Renal cortical epithelial cell (primary cell): ENCODE results near the gene NDE1. TPM values are rescaled to one million over a fixed set of nuclear protein-coding genes. Genes with fewer than 3 reads are reported as not detected.

Experiments
- DNase-seq: peaks from one replicate; pipeline ENCODE4 v3.0.0-alpha.2; 2011; ENCODE audit warnings: low read depth
- total RNA-seq: library from RNA; depleted of rRNA; stranded (reverse); fragments of >200 nt; gene quantifications from 2 replicates; pipeline ENCODE4 v1.2.3, GENCODE V29; 2014

NDE1 gene
- total RNA-seq, 1 donor from 2014 or later = 17.3 TPM

DNA sequence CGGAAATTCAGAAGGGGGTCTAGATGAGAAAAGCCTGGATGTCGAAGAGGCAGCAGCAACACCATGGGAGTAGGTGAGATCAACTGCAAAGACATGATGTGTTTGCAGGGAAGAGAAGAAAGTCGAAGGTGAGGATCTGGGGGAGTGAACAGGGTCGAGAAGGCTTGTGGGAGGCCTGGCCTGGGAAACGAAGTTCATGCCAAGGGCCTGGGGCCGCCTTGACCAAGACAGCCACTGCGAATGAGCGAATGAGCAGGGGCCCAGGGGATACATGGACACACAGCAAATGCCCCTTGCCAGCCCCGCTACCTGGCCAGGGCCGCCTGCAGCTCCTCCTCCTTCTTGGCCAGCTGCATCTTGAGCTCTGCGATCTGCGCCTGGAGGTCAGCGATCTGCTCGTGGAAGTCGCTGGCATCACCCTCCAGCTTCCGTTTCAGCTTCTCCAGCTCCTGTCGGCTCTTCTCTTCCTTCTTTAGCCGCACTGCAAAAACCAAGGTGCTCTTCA is 87.1 kb downstream of the NDE1 start:
- no peak for DNase-seq

DNA sequence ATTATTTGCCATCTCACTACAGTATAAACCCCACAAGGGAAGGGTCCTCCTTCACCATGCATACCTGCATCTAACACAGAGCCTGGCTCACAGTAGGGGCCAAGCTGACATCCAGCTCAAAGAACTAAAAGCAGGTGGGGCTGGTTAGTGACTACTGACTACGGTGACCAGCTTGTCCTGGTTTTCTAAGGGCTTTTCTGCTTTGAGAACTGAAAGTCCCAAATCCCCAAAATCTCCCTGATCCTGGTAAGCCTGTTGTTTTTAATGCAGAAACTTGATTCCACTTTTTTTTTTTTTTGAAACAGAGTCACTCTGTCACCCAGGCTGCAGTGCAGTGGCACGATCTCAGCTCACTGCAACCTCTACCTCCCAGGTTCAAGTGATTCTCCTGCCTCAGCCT is 89.4 kb downstream of the NDE1 start:
- no peak for DNase-seq

DNA sequence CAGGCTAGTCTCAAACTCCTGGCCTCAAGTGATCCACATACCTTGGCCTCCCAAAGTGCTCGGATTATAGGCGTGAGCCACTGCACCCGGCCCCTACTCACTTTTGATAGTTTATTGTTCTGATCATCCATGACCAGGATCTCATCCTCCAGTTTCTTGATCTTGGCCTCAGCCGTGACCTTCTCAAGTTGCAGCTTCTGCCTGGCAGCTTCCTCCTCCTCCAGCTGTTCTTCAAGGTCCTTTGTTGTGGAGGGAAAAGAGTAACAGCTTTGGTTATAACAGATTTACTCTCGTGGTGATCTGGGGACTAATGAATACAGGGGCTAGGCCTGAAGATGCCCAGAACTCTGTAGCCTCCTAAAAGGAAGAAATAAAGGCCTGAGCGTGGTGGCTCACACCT is 89.9 kb downstream of the NDE1 start:
- no peak for DNase-seq

DNA sequence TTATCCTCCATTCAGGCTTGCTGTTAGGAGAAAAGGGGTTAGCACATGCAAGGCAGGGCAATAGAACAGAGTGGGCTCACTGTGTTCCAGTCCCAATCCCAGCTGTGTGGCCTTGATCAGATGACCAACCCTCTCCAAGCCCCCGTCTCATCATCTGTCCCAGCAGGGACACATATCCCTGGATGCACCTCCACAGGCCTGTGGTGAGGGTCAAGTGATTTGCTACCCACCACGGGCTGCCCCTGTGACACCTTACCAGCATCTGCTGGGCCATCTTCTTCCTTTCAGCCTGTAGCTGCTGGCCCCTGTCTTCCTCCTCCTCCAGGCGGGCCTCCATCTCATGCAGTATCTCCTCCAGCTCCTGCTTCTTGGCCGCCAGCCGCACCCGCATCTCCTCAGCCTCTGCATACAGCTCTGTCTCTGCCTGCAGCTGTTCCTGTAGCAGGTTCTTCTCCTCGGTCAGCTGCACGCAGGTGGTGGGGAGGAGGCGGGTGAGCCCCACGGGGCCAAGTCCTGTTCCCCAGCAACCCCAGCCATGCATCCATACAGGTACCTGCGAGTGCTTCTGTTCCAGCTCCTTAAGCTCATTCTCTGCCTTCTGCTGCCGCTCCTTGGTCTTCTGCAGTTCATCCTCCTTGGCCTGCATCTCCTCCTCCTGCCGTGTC is 91.3 kb downstream of the NDE1 start:
- DNase-seq = no peak

DNA sequence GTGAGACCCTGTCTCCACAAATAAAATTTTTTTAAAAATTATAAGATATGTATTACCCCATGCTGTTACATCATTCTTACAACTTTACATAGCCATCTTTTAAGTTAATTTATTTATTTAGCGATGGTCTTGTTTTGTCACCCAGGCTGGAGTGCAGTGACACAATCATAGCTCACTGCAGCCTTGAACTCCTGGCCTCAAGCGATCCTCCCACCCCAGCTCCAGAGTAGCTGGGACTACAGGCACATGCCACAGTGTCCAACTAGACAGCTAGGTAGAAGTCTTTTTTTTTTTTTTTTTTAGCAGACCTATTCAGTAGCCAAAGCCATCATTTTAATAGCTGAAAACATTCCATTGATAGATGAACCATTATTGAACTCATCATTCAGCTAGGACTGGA is 92.7 kb downstream of the NDE1 start:
- DNase-seq = no peak

DNA sequence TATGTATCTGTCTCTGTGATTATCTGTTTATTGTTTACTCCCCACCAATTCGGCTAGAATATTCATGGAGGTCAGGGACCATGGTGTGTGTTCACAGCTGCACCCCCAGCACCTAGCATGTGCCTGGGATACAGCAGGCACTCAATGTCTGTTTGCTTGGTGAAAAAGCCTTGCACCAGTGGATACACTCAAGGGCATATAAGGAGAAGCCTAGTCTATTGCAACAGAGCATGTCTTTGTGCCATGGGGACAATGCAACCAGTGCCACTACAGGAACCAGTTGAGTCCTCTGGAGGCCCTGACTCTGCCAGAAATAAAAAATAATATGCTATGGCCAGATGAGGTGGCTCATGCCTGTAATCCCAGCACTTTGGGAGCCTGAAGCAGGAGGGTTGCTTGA is 93.6 kb downstream of the NDE1 start:
- no peak for DNase-seq

DNA sequence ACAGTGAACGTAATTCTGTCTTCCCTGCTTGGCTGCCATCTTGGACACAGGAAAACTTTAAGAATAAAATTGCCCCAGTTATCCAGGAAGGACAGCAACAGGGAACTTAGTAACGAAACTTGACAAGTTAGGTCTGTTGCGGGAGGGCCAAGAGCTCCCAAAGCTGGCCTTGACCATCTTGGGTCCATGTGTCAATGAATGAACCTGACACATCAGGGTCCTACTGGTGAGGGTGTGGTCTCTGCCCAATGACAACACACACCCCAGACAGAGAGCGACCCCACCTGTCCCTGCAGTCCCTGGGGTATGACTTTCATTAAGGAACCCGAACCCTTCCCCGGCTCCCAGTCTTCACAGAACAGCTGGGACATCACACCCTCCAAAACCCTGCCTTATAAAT is 96.3 kb downstream of the NDE1 start:
- DNase-seq = no peak

DNA sequence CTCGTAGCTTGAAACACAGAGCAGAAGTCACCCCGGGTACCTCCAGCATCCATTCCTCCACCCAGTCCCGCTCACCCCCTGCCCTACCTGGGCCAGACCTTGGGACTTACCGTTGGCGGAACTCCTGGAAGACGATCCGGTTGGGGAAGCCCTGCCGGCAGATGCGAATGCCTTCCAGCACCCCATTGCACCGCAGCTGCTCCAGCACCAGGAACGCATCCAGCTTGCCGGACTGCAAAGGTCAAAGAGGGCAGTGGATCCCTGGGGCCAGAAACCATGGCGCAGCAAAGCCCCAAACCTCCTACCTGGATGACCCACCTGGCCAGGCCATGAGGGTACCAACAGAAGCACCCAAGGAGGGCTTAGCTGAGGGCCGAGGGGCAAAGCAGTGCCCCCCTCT is 97.9 kb downstream of the NDE1 start:
- no peak for DNase-seq

DNA sequence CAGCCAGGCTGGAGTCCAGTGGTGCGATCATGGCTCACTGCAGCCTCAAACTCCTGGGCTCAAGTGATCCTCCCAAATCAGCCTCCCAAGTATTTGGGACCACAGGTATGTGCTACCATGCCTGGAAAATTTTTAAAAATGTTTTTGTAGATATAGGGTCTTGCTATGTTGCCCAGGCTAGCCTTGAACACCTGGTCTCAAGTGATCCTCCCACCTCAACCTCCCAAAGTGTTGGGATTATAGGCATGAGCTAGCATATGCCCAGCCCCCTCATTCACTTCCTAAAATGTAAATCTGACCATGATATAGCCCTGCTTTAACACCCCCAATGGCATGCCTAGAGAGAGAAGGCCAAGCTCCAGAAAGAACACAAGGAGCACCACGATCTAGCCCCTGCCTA is 98.6 kb downstream of the NDE1 start:
- DNase-seq = no peak

DNA sequence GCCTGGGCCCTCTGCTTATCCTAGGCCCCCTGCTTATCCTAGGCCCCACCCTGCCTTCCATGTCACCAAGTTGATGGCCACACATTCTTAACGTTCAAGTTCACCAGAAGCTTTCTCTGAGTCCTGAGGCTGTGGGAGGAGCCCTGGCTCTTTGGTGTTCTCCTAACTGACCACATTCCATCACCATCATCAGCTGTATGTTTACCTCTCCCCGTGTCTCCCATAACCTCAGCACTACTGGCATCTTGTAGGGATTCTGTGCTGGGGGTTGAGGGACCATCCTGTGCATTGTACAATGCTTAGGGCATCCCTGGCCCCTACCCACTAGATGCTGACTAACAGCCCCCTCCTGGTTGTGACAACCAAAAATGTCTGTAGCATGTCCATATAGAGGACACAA is 99.3 kb downstream of the NDE1 start:
- DNase-seq = no peak

DNA sequence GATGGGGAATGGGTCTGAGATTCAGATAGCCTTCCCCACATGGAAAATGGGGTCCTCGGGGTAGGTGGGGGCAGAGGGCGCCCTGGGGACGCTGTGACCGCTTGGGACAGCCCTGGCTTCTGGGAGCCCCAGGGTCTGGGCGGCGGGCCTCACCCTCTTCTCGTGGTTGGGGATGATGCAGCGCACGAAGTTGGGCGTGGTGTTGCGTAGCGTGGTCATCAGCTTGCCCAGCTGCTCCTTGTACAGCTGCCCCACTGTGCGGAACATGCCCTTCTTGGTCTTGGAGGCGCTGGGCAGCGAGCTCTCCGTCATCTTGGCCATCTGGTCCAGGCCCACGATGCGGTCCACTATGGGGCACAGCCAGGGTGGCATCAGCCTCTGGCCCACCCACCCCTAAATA is 99.9 kb downstream of the NDE1 start:
- no peak for DNase-seq

DNA sequence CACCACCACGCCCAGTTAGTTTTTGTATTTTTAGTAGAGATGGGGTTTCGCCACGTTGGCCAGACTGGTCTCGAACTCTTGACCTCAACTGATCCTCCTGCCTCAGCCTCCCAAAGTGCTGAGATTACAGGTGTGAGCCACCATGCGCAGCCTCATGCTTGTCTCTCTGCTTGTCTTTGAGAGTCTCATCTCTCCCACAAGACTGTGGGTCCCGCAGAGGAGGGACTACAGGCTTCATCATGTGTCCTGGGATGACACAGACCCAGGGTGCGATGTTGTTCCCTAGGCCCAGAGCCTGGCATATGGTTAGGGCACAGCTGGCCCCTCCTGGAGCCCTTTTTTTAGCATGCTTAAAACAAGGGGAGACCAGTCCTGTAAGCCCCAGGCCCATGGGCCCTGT is 101.9 kb downstream of the NDE1 start:
- no peak for DNase-seq

DNA sequence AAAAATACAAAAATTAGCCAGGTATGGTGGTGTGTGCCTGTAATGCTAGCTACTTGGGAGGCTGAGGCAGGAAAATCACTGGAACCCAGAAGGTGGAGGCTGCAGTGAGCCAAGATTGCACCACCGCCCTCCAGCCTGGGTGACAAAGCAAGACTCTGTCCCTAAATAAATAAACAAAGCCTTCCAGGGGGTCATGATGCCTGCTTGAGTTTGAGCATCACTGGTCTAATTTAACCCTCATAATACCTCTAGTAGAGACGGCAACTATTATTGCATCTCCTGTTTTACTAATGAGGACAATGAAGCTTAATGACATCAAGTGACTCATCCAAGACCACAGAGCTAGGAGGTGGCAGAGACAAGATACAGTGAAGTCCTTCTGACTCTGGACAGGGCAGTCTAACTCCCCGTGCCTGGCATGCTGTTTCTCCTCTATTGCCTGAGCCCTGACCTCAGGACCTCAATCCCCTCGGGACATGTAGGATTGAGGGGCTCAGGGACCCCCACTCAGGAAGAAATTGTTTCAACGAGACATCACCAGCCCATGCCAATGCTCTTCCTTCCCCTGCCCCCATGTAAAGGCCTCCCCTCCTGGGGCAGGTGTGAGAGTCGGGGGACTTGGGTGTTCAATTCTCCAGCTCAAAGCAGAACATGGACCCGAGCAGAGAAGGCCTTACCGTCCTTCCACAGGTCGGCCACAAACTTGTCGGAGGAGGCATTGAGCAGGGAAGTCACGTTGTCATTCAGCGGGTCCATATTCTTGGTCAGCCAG is 102.9 kb downstream of the NDE1 start:
- no peak for DNase-seq

DNA sequence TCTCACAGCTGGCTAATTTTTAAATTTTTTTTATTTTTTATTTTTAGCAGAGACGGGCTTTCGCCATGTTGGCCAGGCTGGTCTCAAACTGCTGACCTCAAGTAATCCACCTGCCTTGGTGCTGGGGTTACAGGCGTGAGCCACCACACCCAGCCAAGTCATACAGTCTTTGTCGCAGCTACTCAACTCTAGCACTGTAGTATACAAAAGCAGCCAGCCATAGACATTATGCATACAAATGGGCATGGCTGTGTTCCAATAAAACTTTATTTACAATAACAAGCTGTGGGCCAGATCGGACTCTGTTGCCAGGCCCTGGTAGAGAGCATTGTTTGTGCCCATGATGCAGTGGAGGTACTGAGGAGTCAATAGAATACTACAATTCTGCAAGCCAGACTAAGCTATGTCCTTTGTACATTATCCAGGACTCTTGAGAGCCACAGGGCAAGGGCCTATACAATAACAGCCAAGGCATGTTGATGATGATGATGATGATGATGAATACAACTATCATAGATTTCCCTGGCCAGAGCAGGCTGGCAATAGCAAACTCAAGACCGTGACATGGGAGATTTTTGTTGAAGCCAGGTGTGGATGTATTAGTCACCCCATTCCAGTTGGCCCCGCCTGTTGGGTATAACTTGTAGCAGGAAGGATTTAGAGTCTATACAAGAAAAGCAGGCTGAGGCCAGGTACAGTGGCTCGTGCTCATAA is 104.9 kb downstream of the NDE1 start:
- no peak for DNase-seq

DNA sequence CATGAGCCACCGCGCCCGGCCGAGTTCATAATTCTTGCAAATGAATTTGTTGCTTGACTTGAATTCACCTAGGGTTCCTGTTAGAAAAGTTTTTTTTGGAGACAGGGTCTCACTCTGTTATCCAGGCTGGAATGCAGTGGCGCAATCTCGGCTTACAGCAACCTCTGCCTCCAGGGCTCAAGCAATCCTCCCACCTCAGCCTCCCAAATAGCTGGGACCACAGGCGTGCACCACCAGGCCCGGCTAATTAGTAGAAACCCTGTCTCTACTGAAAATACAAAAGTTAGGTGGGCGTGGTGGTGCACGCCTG is 107.0 kb downstream of the NDE1 start:
- no peak for DNase-seq

DNA sequence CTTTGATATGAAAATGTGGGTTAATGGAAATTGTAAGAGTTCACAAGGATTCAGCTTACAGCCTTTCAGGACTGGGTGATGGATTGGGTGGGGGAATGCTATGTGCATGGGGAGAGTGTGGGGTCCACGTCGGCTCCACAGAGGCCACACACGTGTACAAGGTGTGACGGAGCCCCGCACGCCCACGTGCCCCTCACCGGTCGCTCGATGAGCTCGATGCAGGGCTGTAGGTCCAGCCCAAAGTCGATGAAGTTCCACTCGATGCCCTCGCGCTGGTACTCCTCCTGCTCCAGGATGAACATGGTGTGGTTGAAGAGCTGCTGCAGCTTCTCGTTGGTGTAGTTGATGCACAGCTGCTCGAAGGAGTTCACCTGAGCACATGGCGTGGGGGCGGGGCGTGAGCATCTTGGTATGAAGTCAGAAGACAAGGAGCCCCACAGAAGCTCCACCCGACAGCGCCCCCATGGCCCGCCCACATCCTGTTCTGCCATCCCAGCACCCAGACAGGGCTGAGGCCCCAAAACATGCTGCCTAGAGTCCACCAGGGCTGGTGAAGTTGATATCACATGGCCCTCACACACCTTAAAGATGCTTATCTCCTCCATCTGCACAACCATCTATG is 107.7 kb downstream of the NDE1 start:
- no peak for DNase-seq

DNA sequence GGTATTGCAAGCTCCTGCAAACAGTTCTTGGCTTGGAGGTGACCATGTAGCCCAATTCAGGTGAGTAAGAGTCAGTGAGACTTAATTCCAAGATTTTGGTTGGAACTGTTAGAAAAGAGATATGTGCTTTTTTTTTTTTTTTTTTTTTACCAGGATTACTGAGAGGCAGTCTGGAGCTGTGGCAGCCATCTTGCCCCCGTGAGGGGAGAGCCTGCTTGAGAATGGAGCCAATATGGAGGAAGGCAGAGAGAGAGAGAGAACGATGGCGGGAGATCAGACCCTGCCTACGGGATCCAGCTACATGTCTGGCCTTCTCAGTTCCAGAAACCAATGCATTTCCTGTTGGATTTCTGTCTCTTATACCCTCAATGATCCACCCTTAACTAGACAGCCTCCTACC is 109.0 kb downstream of the NDE1 start:
- no peak for DNase-seq

DNA sequence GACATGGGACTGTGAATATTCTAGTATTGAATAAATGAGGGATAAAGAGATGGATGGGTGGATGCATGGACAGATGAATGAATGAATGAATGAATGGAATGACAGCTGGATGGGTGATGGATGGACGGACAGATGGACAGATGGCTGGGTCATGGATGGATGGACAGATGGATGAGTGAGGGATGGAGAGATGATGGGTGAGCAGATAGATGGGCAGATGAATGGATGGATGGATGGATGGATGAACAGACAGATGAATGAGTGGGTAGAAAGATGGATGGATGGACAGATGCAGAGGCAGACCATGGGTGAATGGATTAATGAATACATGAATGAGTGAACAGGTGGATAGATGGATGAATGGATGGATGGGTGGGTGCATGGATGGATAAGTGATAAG is 110.1 kb downstream of the NDE1 start:
- no peak for DNase-seq

DNA sequence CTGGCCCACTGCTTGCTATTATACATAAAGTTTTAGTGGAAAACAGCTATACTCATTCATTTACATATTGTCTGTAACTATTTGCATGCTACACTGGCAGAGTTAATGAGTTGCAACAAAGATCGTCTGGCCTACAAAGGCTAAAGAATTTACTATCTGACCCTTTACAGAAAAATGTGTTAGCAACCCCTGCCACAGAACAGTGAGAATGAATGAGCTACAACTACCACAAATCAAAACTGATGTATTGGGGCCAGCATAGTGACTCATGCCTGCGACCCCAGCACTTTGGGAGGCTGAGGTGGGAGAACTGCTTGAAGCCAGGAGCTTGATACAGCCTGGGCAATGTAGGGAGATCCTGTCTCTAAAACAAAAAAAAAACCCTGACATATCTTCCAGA is 114.1 kb downstream of the NDE1 start:
- DNase-seq = no peak

DNA sequence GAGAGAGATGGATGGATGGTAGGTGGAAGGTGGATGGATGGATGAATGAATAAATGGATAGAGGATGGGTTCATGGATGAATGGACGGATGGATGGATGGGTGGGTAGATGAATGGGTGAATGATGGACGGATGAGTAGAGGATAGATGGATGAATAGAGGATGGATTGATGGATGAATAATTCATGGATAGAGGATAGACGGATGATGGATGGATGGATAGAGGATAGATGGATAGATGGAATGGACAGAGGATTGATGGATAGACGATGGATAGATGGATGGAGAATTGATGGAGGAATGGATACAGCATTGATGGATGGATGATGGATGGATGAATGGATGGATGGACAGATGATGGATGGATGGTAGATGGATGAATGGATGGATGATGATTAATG is 115.1 kb downstream of the NDE1 start:
- DNase-seq = no peak

DNA sequence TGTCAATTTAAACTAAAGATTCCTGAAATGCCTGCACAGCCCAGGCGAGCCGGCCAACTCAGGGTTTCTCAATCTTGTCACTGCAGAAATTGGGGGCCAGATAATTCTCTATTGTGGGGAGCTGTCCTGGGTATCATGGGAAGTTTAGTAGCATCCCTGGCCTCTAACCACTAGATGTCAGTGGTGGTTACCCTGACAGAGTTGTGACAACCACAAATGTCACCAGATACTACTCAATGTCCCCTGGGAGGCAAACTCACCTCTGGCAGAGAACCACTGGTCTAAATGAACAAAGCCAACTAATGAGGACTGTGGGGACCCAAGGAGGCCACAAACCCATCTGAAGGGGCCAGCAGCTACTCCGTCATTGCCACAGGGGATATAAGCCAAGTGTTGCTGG is 115.8 kb downstream of the NDE1 start:
- peak; percentile 21 for DNase-seq

DNA sequence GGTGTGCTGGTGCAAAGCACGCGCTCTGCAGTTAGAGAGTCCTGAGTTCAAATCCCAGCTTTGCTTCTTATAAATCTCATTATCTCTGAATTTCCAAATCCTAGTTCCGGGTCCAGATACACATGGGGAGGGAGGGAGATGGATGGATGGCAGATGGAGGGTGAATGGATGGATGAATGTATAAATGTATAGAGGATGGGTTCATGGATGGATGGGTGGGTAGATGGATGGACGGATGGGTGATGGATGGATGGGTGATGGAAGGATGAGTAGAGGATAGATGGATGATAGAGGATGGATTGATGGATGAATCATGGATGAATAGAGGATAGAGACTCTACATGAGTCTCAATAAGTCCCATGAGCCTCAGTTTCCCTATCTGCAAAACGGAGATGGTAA is 116.9 kb downstream of the NDE1 start:
- DNase-seq = no peak

DNA sequence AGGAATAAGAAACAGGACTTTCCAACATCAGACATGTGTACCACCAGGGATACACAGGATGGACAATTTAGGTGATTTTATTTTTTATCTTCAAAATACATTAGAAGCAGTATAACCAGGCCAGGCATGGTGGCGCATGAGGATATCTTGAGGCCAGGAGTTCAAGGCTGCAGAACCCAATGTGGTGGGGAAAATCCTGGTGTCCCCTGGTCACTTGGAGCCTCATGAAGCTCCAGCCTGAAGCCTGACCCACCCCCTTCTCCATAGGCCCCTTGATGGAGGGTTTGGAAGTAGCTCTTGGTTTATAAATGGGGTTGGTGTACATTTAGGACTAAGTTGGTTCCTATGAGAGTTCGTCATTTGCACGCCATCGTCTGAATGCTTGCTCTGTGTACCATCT is 118.2 kb downstream of the NDE1 start:
- no peak for DNase-seq
